ENCODE results near the gene CDPF1.

DNA sequence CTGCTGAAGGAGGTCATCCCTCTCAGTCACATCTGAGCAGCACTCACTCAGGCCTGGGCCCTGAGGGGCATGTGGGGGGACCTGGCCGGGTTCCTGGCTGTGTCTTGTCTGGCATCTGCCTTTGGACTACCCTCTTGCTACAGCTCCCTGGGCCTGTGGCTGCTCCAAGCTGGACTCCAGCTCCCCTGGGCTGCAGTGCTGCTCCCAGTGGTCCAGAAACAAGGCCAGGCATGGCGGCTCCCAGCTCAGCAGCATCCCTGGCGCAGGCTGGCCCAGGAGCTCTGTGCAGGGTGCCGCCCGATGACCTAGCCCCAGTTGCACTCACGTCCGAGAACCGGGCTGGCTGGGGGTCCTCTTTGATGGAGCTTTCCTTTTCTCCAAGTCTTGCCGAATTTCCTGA, 5.3 kb downstream of the CDPF1 start:
- TF ChIP-seq YY1 (IDR thresholded peaks at IDR 0.05; ENCODE audit: insufficient read depth, insufficient read length), result no peak
- no peak for TF ChIP-seq ZNF274 (IDR thresholded peaks at IDR 0.05; ENCODE audit: low read depth, low read length)
- TF ChIP-seq SUZ12 (IDR thresholded peaks at IDR 0.05; ENCODE audit: extremely low read depth, insufficient read depth, insufficient read length), result no peak
